A549 treated with RU486 at 1 μM for 4 hours (cell line): Measurements from ENCODE around the gene CDK5RAP2. TPM values are rescaled to one million over a fixed set of nuclear protein-coding genes. Genes with fewer than 3 reads are reported as not detected.

Experiments
- total RNA-seq: library from RNA; stranded (reverse); fragments of 200-300 nt; extraction: Qiagen RNA extraction; gene quantifications from 5 replicates; pipeline ENCODE4 v1.2.3, GENCODE V29; 2022; ENCODE audit warnings: low read depth

The CDK5RAP2 gene
- 27.6 to 37.3 TPM (median 29.5 TPM) in 5 replicates for total RNA-seq

DNA sequence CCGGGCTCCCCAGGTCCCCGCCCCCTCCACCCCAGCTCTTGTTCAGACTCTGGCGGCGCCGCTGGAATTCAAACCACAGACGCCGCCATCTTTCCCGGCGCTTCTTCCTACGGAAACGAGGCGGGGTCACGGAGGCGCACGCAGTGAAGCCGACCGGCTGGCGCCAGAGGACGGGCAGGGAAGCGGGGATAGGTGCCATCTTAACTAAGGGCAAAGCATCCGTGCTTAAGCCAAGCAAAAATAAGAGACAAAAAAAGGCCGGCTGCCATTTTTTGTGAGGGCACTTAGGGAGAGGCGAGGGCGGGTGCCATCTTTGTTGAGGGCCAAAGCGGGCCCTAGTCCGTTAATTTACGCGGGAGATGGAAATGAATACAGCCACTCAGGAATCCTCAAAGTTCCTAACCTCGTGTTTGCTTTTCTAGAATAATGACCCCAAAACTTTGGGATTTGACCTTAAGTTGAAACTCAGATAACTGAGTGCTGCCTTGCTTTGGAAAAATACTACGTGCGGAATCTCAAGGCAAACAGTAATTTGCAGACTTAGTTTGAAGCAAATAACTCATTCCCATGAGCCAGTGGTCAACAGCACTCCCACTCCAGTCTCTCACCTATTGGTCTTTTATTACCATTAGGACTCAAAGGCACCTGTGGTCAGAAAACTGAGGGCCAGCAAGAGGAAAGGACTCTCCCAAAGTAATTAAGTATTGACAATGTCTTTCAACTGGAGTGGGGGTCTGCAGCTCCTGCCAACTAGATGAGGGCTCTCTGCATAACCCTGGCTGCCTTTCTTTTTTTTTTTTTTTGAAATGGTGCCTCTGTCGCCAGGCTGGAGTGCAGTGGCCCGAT, at the start of gene CDK5RAP2:
TSS of gene CDK5RAP2 (minus strand) at position 117 of the 846 bp plus-strand sequence. CDS start 189 bp downstream, outside the sequence.

Other genes starting within 250 kb of the CDK5RAP2 start
- 14.0 to 29.7 TPM (median 26.6 TPM) in 5 replicates for gene MEGF9, start 134.3 kb upstream of the CDK5RAP2 start, total RNA-seq
- gene FBXW2, start 213.2 kb upstream of the CDK5RAP2 start, total RNA-seq = 36.9 to 42.0 TPM (median 41.1 TPM) in 5 replicates